ENCODE data around the gene RNF32.

GRCh38 chr7:156655251-156655650, 14.7 kb downstream of the RNF32 start:
- TF ChIP-seq TAF1 (conservative IDR thresholded peaks at IDR 0.05) = no peak
- TF ChIP-seq CTCF (IDR thresholded peaks at IDR 0.05; ENCODE audit: low read depth, low read length, missing input control) = no peak
- no peak for TF ChIP-seq ZBTB33 (IDR thresholded peaks at IDR 0.05)
- no peak for TF ChIP-seq SP1 (IDR thresholded peaks at IDR 0.05)
- no peak for TF ChIP-seq REST (IDR thresholded peaks at IDR 0.05)
- TF ChIP-seq RAD21 (IDR thresholded peaks at IDR 0.05) = no peak
- TF ChIP-seq YY1 (IDR thresholded peaks at IDR 0.05) = no peak
- TF ChIP-seq NR2F2 (IDR thresholded peaks at IDR 0.05) = no peak
- no peak for TF ChIP-seq MAX (IDR thresholded peaks at IDR 0.05)
